Fibroblast of villous mesenchyme (primary cell): ENCODE results near the gene ZNF879. TPM values are rescaled to one million over a fixed set of nuclear protein-coding genes. Genes with fewer than 3 reads are reported as not detected.

Source experiments
- DNase-seq: peaks from one replicate; pipeline ENCODE4 v3.0.0-alpha.2; 2010; ENCODE audit warnings: low read depth
- H3K4me3 ChIP-seq: 2 replicates; pipeline ENCODE4 v1.5.1; 2011; ENCODE audit warnings: low read depth, mild to moderate bottlenecking, low read length
- CTCF ChIP-seq: IDR thresholded peaks from 2 replicates; pipeline ENCODE4 v1.5.1; 2012; ENCODE audit warnings: low read depth, mild to moderate bottlenecking, low read length; ENCODE audit not compliant: insufficient read depth
- total RNA-seq: library from RNA; depleted of rRNA; stranded (reverse); fragments of >200 nt; gene quantifications from 2 replicates; pipeline ENCODE4 v1.2.3, GENCODE V29; 2012

Gene ZNF879
- total RNA-seq, 1 donor, result 5.6 TPM

DNA sequence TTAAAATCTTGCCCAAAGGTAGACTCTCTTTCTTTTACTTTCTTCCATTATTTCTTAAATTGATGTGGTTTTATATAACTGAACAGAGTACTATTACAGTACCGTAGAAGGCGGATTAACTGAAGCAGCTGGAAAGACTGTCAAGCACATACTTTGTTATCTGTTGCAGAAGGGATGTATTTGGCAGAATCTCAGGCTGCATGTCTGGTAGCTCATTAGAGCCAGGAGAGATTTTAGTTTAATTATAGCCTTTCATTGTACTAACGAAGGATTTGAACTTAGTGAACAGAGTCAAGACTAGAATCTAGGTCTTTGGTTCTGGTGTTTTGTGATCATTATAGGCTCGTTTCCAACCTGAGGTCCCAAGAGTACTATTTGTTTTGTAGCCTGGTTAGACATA lies 57.1 kb downstream of the ZNF879 start:
- H3K4me3 ChIP-seq, result no peak overlapping the region
- DNase-seq, result no peak
- no peak for TF ChIP-seq CTCF

Other genes with a start within 250 kb of the ZNF879 start
- gene ZNF354B, start 163.9 kb upstream of the ZNF879 start, total RNA-seq, result 10.3 and 12.5 TPM in 2 replicates
- gene ZFP2, start 127.9 kb upstream of the ZNF879 start, total RNA-seq, result under 0.01 and 0.86 TPM in 2 replicates
- under 0.01 and 0.43 TPM in 2 replicates for gene ZNF454, start 82.6 kb upstream of the ZNF879 start, total RNA-seq
- not detected in 2 replicates for gene GRM6, start 28.5 kb upstream of the ZNF879 start, total RNA-seq
- gene ZNF354C, start 36.6 kb downstream of the ZNF879 start, total RNA-seq, result 6.8 and 9.1 TPM in 2 replicates